ENCODE data around the gene LRRC70. TPM values are rescaled to one million over a fixed set of nuclear protein-coding genes. Genes with fewer than 3 reads are reported as not detected.

LRRC70 gene
- total RNA-seq, 4 donors from 2014 or later, result 0.54 to 10.1 (median 3.5) TPM

DNA sequence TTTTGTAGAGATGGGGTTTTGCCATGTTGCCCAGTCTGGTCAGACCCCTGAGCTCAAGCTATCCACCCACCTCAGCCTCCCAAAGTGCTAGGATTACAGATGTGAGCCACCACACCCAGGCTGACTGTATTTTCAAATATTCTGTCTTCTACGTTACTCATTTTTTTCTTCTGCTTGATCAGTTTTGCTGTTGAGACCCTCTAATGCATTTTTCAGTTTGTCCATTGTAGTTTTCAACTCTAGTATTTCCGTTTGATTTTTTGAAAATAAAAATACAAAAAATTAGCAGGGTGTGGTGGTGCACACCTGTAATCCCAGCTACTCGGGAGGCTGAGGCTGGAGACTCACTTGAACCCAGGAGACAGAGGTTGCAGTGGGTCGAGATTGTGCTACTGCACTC lies 10.5 kb upstream of the LRRC70 start:
- Histone ChIP-seq H3K27me3 (no peaks in the 10 kb centered on the region), H3K36me3 (peaks cover 0 to 30% of the 10 kb centered on the region in 2 donors), H3K9me3 (peaks cover 0 to 25% (median 0%) of the 10 kb centered on the region in 3 donors), H3K4me1 (no peaks in the 10 kb centered on the region), H3K4me3 (no peak overlapping the region), H3K27ac (no peak overlapping the region)
- no peak for ATAC-seq
- TF ChIP-seq POLR2A (IDR thresholded peaks at IDR 0.05), result no peak
- TF ChIP-seq EP300 (IDR thresholded peaks at IDR 0.05), result no peak
- TF ChIP-seq, protein P1, sequence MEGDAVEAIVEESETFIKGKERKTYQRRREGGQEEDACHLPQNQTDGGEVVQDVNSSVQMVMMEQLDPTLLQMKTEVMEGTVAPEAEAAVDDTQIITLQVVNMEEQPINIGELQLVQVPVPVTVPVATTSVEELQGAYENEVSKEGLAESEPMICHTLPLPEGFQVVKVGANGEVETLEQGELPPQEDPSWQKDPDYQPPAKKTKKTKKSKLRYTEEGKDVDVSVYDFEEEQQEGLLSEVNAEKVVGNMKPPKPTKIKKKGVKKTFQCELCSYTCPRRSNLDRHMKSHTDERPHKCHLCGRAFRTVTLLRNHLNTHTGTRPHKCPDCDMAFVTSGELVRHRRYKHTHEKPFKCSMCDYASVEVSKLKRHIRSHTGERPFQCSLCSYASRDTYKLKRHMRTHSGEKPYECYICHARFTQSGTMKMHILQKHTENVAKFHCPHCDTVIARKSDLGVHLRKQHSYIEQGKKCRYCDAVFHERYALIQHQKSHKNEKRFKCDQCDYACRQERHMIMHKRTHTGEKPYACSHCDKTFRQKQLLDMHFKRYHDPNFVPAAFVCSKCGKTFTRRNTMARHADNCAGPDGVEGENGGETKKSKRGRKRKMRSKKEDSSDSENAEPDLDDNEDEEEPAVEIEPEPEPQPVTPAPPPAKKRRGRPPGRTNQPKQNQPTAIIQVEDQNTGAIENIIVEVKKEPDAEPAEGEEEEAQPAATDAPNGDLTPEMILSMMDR (IDR thresholded peaks at IDR 0.05), result no peak
- no peak for TF ChIP-seq POLR2AphosphoS5 (IDR thresholded peaks at IDR 0.05)
- WGBS, 2 donors (ENCODE audit: low coverage in 1 of 2), result 100% methylated on average over 2 to 4 of the region's 4 CpGs

DNA sequence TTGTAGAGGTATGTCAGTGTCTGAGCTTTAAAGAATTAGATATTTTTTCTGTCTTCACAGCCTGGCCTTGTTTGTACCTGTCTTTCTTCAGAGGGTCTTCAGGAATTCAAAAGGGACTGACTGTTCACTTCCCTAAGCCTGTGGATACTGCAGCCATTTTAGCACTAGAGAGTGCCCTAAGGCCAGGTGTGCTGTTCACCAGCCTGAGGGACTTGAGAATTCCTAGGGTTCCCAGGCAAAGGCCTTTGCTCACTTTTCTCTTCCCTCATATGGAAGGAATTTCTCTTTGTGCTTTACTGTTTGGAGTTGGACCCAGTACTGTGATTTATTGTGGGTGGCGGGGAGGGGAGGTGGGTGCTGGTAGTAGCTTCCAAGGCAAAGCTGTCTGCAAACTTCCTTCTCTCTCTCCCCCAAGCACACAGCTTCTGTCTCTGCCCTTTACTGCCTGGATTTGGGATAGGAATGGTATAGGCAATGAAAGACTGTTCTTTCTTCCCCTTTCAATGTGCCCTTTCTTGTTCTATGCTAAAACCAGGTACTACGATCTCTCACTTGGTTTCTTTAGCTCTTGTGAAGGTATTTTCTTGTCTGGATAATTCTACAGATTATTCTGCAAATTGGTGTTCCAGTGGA lies 9.7 kb upstream of the LRRC70 start:
- 86 to 100% methylated on average over 1 to 2 of the region's 2 CpGs for WGBS, 2 donors (ENCODE audit: low coverage in 1 of 2)
- no peak for ATAC-seq

DNA sequence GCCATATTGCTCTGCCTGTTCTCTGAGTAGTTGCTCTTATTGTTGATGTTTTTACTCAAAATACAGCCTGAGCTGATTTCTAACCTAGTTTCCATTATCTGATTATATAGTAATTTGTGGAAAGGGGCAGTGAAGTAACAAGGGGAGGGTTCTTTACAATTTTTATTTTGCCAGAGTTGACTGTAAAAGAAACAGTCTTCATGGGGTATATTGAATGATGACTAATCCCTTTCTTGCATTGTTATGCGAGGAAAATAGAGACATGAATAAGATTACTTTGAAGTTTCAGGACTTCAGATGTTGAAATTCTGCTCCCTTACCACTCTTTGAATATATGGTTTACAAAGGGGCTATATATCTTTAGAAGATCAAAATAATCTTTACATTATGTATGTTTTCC lies 9.1 kb upstream of the LRRC70 start:
- peaks cover 0 to 25% (median 0%) of the 10 kb centered on the region in 3 donors for H3K9me3 ChIP-seq
- H3K4me1 ChIP-seq, result no peaks in the 10 kb centered on the region
- no peak for ATAC-seq
- H3K4me3 ChIP-seq, result no peak overlapping the region
- no peak overlapping the region for H3K27ac ChIP-seq
- no peaks in the 10 kb centered on the region for H3K27me3 ChIP-seq
- H3K36me3 ChIP-seq, result peaks cover 0 to 30% of the 10 kb centered on the region in 2 donors
- WGBS, 2 donors (ENCODE audit: low coverage in 1 of 2), result 82 to 92% methylated on average over 1 of the region's 1 CpG
- TF ChIP-seq POLR2AphosphoS5 (IDR thresholded peaks at IDR 0.05), result no peak
- TF ChIP-seq POLR2A (IDR thresholded peaks at IDR 0.05), result no peak
- no peak for TF ChIP-seq EP300 (IDR thresholded peaks at IDR 0.05)
- TF ChIP-seq, protein P1 (IDR thresholded peaks at IDR 0.05), result no peak

More for the DNA sequence above, 9.7 kb upstream of the LRRC70 start:
- TF ChIP-seq POLR2A (IDR thresholded peaks at IDR 0.05) (no peak), POLR2AphosphoS5 (IDR thresholded peaks at IDR 0.05) (no peak), EP300 (IDR thresholded peaks at IDR 0.05) (no peak)
- TF ChIP-seq, protein P1 (IDR thresholded peaks at IDR 0.05), result no peak
- H3K4me1 ChIP-seq, result no peaks in the 10 kb centered on the region
- no peak overlapping the region for H3K27ac ChIP-seq
- H3K27me3 ChIP-seq, result no peaks in the 10 kb centered on the region
- H3K4me3 ChIP-seq, result no peak overlapping the region
- H3K36me3 ChIP-seq, result peaks cover 0 to 30% of the 10 kb centered on the region in 2 donors
- peaks cover 0 to 25% (median 0%) of the 10 kb centered on the region in 3 donors for H3K9me3 ChIP-seq

DNA sequence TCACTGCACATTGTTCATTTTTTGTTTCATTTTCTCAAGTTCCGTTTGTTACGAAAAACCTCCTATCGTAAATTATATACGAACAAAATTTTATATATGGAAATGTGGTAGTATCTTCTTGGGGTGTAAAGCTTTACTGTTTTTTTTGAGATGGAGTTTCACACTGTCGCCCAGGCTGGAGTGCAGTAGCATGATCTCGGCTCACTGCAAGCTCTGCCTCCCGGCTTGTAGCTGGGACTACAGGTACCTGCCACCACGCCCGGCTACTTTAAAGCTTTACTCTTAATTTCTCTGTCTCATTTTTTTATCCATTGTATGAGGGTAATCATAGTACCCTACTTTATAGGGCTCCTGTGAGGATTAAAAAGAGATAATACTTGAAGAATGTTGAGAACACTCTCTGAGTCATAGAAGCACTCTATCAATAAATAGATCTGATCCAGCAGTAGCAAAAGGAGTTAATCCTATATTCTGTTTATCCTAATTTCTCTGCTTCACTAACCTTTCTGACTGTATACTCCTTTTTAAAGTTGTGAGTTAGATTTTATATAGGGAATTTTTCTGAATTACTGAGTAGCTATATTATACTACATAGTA lies 5.6 kb upstream of the LRRC70 start:
- no peaks in the 10 kb centered on the region for H3K4me1 ChIP-seq
- TF ChIP-seq, protein P1 (IDR thresholded peaks at IDR 0.05), result no peak
- no peak for TF ChIP-seq POLR2AphosphoS5 (IDR thresholded peaks at IDR 0.05)
- TF ChIP-seq POLR2A (IDR thresholded peaks at IDR 0.05), result no peak
- TF ChIP-seq EP300 (IDR thresholded peaks at IDR 0.05), result no peak
- H3K9me3 ChIP-seq, result peaks cover 0 to 2% (median 0%) of the 10 kb centered on the region in 3 donors
- H3K4me3 ChIP-seq, result no peak overlapping the region
- peaks cover 0 to 7% of the 10 kb centered on the region in 2 donors for H3K36me3 ChIP-seq
- ATAC-seq, result no peak
- no peaks in the 10 kb centered on the region for H3K27me3 ChIP-seq
- 70 to 78% methylated on average over 4 to 9 of the region's 9 CpGs for WGBS, 2 donors (ENCODE audit: low coverage in 1 of 2)
- H3K27ac ChIP-seq, result no peak overlapping the region

DNA sequence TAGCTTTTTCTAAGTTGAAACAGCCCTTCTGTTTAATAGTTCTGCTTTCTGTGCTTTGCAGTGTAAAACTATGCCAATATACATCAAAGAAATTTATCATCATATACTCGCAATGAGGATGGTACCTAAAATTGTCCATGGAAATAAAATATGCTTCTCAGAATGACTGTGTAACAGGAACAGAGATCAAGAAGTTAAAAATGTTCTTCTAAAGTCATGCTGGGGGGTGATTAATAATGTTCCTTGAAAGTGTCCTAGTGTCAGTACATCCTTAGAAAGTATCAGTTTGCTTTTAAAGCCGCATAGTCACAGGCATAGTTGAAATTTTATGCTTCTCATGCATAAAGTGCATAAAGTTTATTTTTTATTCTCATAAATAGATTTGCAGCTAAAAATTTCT lies 4.0 kb upstream of the LRRC70 start:
- H3K27ac ChIP-seq, result no peak overlapping the region
- no peak overlapping the region for H3K4me3 ChIP-seq
- TF ChIP-seq EP300 (IDR thresholded peaks at IDR 0.05), result no peak
- no peak for ATAC-seq
- H3K9me3 ChIP-seq, result no peaks in the 10 kb centered on the region
- H3K27me3 ChIP-seq, result no peaks in the 10 kb centered on the region
- H3K4me1 ChIP-seq, result no peaks in the 10 kb centered on the region
- WGBS, 2 donors (ENCODE audit: low coverage in 1 of 2), result 84 to 96% methylated on average over 2 of the region's 2 CpGs
- no peaks in the 10 kb centered on the region for H3K36me3 ChIP-seq
